HG02610 (cell line): ENCODE results near the gene MRPL22.
"Not testable (repeated sequence)": the region's sequence is repeated elsewhere in the genome, so short reads cannot be mapped to it uniquely, and the experiment has no call there.

ENCODE experiments used
- ATAC-seq: cut with Tn5 transposase; IDR thresholded peaks from one replicate; pipeline ENCODE4 v1.9.1; 2021; ENCODE audit warnings: mild to moderate bottlenecking, moderate library complexity; ENCODE audit not compliant: unreplicated experiment

MRPL22 gene

GRCh38 chr5:154940772-154941620 lies at the start of gene MRPL22:
MRPL22 (plus strand) TSS chr5:154941073; CDS start chr5:154941111, 38 bp downstream.
- ATAC-seq, result peak; percentile 44

GRCh38 chr5:154892369-154892771 lies 48.5 kb upstream of the MRPL22 start:
- no peak for ATAC-seq

- no peak for ATAC-seq
Observed at GRCh38 chr5:154893381-154893780, 47.5 kb upstream of the MRPL22 start.

GRCh38 chr5:154895606-154896561 lies 45.0 kb upstream of the MRPL22 start:
- ATAC-seq, result no peak

- no peak for ATAC-seq
Observed at GRCh38 chr5:154896562-154897165, 44.2 kb upstream of the MRPL22 start.

GRCh38 chr5:154898210-154898609 lies 42.7 kb upstream of the MRPL22 start:
- no peak for ATAC-seq

GRCh38 chr5:154899151-154899816 lies 41.6 kb upstream of the MRPL22 start:
- ATAC-seq, result no peak

GRCh38 chr5:154900066-154900465 lies 40.8 kb upstream of the MRPL22 start:
- no peak for ATAC-seq

GRCh38 chr5:154901276-154901675 lies 39.6 kb upstream of the MRPL22 start:
- no peak for ATAC-seq

GRCh38 chr5:154901913-154902312 lies 39.0 kb upstream of the MRPL22 start:
- no peak for ATAC-seq

- ATAC-seq, result not testable (repeated sequence)
Observed at GRCh38 chr5:154905601-154906000, 35.3 kb upstream of the MRPL22 start.

- ATAC-seq, result no peak
Observed at GRCh38 chr5:154916874-154917273, 24.0 kb upstream of the MRPL22 start.

GRCh38 chr5:154917757-154918156 lies 23.1 kb upstream of the MRPL22 start:
- ATAC-seq, result no peak

- no peak for ATAC-seq
Observed at GRCh38 chr5:154923441-154924430, 17.1 kb upstream of the MRPL22 start.

GRCh38 chr5:154933537-154933936 lies 7.3 kb upstream of the MRPL22 start:
- no peak for ATAC-seq

- no peak for ATAC-seq
Observed at GRCh38 chr5:154934881-154935280, 6.0 kb upstream of the MRPL22 start.

- no peak for ATAC-seq
Observed at GRCh38 chr5:154937186-154937717, 3.6 kb upstream of the MRPL22 start.

GRCh38 chr5:154937718-154938466 lies 3.0 kb upstream of the MRPL22 start, which contains the start of gene GEMIN5:
GEMIN5 (minus strand) TSS chr5:154938211; CDS start chr5:154938133, 78 bp downstream.
- peak; percentile 89 for ATAC-seq
